WTC11 (cell line): ENCODE results near the gene OCA2.

Source experiments
- ATF3 ChIP-seq: sonication (generic); formaldehyde crosslinking; conservative IDR thresholded peaks from 2 replicates; pipeline ENCODE4 v1.8.1; 2022; ENCODE audit warnings: mild to moderate bottlenecking, missing genetic modification reagents
- CTCF ChIP-seq: fragments of 200-600 bp; IDR thresholded peaks from 2 replicates; pipeline ENCODE4 v1.8.0; 2022; ENCODE audit warnings: antibody characterized with exemption
- ZNF532 ChIP-seq: fragments of 250-450 bp; sonication (Bioruptor Pico); IDR thresholded peaks from 2 replicates; pipeline ENCODE4 v1.9.0; 2021; ENCODE audit warnings: mild to moderate bottlenecking, borderline replicate concordance

- TF ChIP-seq ATF3 (no peak), CTCF (no peak), ZNF532 (CRISPR knock-in tag) (no peak)
Observed at GRCh38 chr15:28091313-28091712, 7.8 kb downstream of the OCA2 start.
